ENCODE measurements around the gene OR4D9. TPM values are rescaled to one million over a fixed set of nuclear protein-coding genes. Genes with fewer than 3 reads are reported as not detected.
"Not testable (repeated sequence)": the region's sequence is repeated elsewhere in the genome, so short reads cannot be mapped to it uniquely, and the experiment has no call there.

The OR4D9 gene
- not detected for polyA plus RNA-seq
- long read RNA-seq, donor 1: 0 reads
- long read RNA-seq, donor 2: 0 reads
- long read RNA-seq, donor 3: 0 reads
- long read RNA-seq, donor 4: 0 reads
- long read RNA-seq, donor 5: 0 reads
- long read RNA-seq, donor 6: 0 reads
- long read RNA-seq, donor 7: 0 reads
- long read RNA-seq, donor 8: 0 reads
- long read RNA-seq, donor 9: 0 reads
- long read RNA-seq, donor 10: 0 reads
- long read RNA-seq, donor 11: 0 reads

DNA sequence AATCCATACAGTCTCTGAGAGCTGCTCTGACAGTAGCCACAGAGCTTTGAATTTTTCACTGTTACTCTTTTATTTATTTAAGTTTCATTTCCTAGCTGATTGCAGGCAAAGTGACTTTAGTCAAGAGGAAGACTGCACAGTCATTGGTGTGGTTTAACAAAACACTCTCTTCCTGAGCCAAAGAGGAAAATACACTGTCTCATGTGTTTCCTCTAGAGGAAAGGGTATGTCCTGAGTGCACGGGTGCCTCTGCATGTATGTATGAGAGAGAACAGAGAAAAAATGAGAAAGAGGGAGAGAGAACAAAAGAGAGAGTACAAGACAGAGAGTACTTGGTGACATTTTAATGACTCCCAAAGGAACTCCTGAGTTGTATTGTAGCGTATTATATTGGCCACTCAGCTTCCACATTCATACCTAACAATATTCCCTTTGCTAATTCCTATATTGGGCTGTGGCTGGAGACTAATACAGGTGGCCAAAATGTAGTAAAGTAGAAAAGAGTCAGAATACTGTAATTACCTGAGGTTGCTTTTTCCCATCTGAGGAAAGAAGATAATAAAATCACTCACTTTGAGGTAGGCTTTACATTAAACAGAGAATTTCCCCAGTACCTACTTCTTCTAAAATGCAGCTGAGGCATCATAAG lies at the start of gene OR4D9:
TSS of gene OR4D9 (plus strand) at position 599 of the 649 bp plus-strand sequence. CDS start 3,374 bp downstream, outside the sequence.
- DNase-seq: peak in 1 of 2 donors; percentile 3

DNA sequence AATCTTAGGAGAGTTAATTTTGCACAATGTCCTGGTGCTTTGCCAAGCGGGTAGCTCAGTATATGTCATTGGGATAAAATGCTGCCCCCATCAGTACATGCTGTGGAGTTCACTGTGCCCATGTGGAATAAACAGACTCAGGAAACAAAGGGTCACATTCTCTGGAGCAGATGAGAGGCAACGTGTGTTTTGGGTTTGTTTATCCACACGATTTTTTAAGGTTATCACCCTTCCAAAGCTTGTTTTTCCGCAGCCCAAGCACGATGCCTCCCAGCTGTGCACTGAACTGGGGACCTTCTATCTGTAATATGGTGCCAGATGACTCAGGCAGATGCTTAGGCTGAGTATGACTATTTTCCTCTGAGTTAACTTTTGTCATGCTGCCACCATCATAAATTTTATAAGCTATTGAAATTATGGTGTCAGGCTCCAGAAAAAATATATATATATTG lies 48.1 kb upstream of the OR4D9 start:
- no peak overlapping the region for H3K4me3 ChIP-seq (ENCODE audit: low read length)
- no peak for DNase-seq
- H3K27me3 ChIP-seq (ENCODE audit: control insufficient read depth, insufficient read depth, low read length): no peaks in the 10 kb centered on the region
- 65% methylated on average over 4 of the region's 5 CpGs for WGBS (ENCODE audit: insufficient coverage, low lambda C conversion rate)
- H3K27ac ChIP-seq (ENCODE audit: low read length): no peak overlapping the region
- H3K4me1 ChIP-seq (ENCODE audit: control insufficient read depth, insufficient read depth, low read length): no peaks in the 10 kb centered on the region
- H3K36me3 ChIP-seq (ENCODE audit: control insufficient read depth, insufficient read depth, low read length): no peaks in the 10 kb centered on the region
- no peaks in the 10 kb centered on the region for H3K9me3 ChIP-seq (ENCODE audit: control insufficient read depth, low read depth, low read length)

More for the DNA sequence above, at the start of gene OR4D9:
- H3K27me3 ChIP-seq (ENCODE audit: control insufficient read depth, insufficient read depth, low read length): no peaks in the 10 kb centered on the region
- WGBS (ENCODE audit: insufficient coverage, low lambda C conversion rate): no CpG with 5 or more reads among the region's 2 CpGs
- no peak within 1 kb of the TSS for H3K4me3 ChIP-seq (ENCODE audit: low read length)
- H3K27ac ChIP-seq (ENCODE audit: low read length): no peak within 1 kb of the TSS
- no peaks in the 10 kb centered on the region for H3K4me1 ChIP-seq (ENCODE audit: control insufficient read depth, insufficient read depth, low read length)
- no peaks in the 10 kb centered on the region for H3K36me3 ChIP-seq (ENCODE audit: control insufficient read depth, insufficient read depth, low read length)
- no peaks in the 10 kb centered on the region for H3K9me3 ChIP-seq (ENCODE audit: control insufficient read depth, low read depth, low read length)

DNA sequence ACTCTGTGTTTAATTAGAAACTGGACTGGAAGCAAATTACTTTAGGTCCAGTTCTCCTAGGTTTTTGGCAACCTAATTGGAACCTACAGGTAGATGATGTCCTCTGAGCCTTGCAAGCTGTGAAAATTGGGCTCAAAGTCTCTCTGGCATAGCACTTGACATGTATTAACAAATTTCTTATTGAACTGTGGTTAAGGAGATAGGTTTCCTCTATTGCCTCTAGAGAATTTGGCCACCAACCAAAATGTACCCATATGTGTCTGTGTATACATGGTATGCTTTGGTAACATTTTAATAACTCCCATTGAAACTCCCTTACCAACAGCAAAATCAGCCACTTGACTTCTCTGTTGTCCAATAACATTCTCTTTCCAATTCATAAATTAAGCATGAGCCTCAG lies 38.3 kb upstream of the OR4D9 start, which contains the start of gene OR4D10:
TSS of gene OR4D10 (plus strand) at position 301 of the 400 bp plus-strand sequence. CDS start 4,115 bp downstream, outside the sequence.
- Histone ChIP-seq H3K4me3 (ENCODE audit: low read length) (no peak within 1 kb of the TSS), H3K9me3 (ENCODE audit: control insufficient read depth, low read depth, low read length) (no peaks in the 10 kb centered on the region), H3K36me3 (ENCODE audit: control insufficient read depth, insufficient read depth, low read length) (no peaks in the 10 kb centered on the region), H3K27me3 (ENCODE audit: control insufficient read depth, insufficient read depth, low read length) (no peaks in the 10 kb centered on the region), H3K4me1 (ENCODE audit: control insufficient read depth, insufficient read depth, low read length) (no peaks in the 10 kb centered on the region), H3K27ac (ENCODE audit: low read length) (no peak within 1 kb of the TSS)
- DNase-seq: no peak

DNA sequence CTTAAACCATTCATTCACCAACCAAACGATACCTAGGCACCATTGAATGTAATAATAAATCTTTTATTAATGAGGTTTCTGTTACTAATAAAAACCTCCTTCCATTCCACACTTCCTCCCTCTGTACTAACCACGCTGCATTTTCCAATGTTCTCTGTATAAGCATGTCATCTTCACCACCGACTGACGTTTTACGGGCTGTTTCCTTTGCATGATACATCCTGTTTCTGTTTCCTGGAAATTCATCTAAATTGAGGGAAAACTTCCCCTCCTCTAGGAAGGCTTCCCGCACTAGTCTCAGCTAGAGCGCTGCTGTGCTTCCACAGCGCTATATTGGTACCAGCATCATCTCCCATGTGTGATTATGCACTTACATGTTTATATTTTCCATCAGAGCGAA lies 36.2 kb upstream of the OR4D9 start:
- H3K27ac ChIP-seq (ENCODE audit: low read length): no peak overlapping the region
- H3K9me3 ChIP-seq (ENCODE audit: control insufficient read depth, low read depth, low read length): no peaks in the 10 kb centered on the region
- 80% methylated on average over 1 of the region's 9 CpGs for WGBS (ENCODE audit: insufficient coverage, low lambda C conversion rate)
- DNase-seq: no peak
- H3K4me1 ChIP-seq (ENCODE audit: control insufficient read depth, insufficient read depth, low read length): no peaks in the 10 kb centered on the region
- no peak overlapping the region for H3K4me3 ChIP-seq (ENCODE audit: low read length)
- H3K36me3 ChIP-seq (ENCODE audit: control insufficient read depth, insufficient read depth, low read length): no peaks in the 10 kb centered on the region
- H3K27me3 ChIP-seq (ENCODE audit: control insufficient read depth, insufficient read depth, low read length): no peaks in the 10 kb centered on the region

DNA sequence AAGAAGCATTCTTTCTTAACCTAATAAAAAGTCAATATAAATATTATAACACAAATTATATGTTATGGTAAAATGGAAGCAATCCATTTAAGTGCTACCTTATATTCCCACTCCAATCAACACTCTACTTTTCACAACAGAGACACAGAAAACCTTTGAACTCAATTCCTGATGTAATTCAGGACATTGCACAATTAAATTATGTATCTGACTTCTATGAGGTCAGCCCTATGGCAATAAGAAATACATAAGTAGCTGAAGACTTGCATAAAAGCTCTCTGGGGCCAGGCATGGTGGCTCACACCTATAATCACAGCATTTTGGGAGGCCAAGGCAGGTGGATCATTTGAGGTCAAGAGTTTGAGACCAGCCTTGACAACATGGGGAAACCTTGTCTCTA lies 31.4 kb upstream of the OR4D9 start:
- DNase-seq: peak in 1 of 2 donors; percentile 4
- Histone ChIP-seq H3K27me3 (ENCODE audit: control insufficient read depth, insufficient read depth, low read length) (no peaks in the 10 kb centered on the region), H3K36me3 (ENCODE audit: control insufficient read depth, insufficient read depth, low read length) (no peaks in the 10 kb centered on the region), H3K4me1 (ENCODE audit: control insufficient read depth, insufficient read depth, low read length) (no peaks in the 10 kb centered on the region), H3K27ac (ENCODE audit: low read length) (no peak overlapping the region), H3K9me3 (ENCODE audit: control insufficient read depth, low read depth, low read length) (no peaks in the 10 kb centered on the region), H3K4me3 (ENCODE audit: low read length) (no peak overlapping the region)

DNA sequence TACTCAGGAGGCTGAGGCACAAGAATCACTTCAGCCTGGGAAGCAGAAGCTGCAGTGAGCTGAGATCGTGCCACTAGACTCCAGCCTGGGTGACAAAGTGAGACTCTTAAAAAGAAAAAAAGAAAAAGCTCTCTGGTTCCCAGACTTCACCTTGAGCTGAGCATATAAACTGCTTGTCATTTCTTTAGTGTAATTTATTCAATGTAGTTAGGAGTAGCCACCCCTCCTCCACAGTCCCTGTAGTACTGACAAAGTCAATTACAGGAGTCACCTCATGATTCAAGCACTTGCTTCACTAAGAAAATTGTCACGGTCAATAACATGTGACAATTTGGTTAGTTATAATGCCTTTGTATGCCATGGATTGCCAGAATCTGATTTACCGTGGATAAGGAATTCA lies 31.0 kb upstream of the OR4D9 start:
- H3K4me1 ChIP-seq (ENCODE audit: control insufficient read depth, insufficient read depth, low read length): no peaks in the 10 kb centered on the region
- 60% methylated on average over 1 of the region's 3 CpGs for WGBS (ENCODE audit: insufficient coverage, low lambda C conversion rate)
- no peaks in the 10 kb centered on the region for H3K9me3 ChIP-seq (ENCODE audit: control insufficient read depth, low read depth, low read length)
- H3K4me3 ChIP-seq (ENCODE audit: low read length): no peak overlapping the region
- no peak overlapping the region for H3K27ac ChIP-seq (ENCODE audit: low read length)
- no peak for DNase-seq
- no peaks in the 10 kb centered on the region for H3K27me3 ChIP-seq (ENCODE audit: control insufficient read depth, insufficient read depth, low read length)
- no peaks in the 10 kb centered on the region for H3K36me3 ChIP-seq (ENCODE audit: control insufficient read depth, insufficient read depth, low read length)

DNA sequence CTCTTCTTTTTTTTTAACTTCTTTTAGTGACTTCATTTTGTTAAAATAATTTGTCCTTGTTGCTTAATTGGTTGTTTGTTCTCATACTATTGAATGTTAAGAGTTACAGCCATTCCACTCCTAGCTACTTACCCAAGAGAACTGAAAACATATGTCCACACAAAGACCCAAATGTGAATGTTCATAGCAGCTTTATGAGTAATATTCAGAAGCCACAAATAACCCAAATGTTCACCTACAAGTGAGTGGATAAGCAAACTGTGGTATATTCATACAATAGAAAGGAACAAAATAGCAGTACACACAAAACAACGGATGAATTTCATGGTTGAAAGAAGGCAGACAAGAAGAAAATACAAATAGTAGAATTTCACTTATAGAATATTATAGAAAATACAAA lies 9.4 kb upstream of the OR4D9 start:
- DNase-seq: no peak
- Histone ChIP-seq H3K4me1 (ENCODE audit: control insufficient read depth, insufficient read depth, low read length) (no peaks in the 10 kb centered on the region), H3K36me3 (ENCODE audit: control insufficient read depth, insufficient read depth, low read length) (no peaks in the 10 kb centered on the region), H3K27ac (ENCODE audit: low read length) (no peak overlapping the region), H3K4me3 (ENCODE audit: low read length) (no peak overlapping the region), H3K9me3 (ENCODE audit: control insufficient read depth, low read depth, low read length) (peaks cover 2% of the 10 kb centered on the region), H3K27me3 (ENCODE audit: control insufficient read depth, insufficient read depth, low read length) (no peaks in the 10 kb centered on the region)
- WGBS (ENCODE audit: insufficient coverage, low lambda C conversion rate): 100% methylated on average over 1 of the region's 1 CpG

DNA sequence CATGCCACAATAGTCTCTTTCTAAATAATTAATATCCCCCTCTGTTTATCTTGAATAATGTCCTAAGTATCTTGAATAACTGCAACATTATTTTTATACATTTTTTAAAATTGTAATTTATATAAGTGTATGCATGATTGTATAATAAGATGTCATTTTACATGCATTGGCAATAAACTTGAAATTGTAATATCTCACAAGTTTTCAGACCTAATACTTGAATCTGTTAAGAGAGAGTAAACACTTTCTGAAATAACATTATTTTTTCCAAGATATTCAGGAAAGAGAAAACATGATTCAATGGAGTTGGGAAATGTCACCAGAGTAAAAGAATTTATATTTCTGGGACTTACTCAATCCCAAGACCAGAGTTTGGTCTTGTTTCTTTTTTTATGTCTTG lies 8.1 kb upstream of the OR4D9 start, which contains the start of gene OR4D11:
TSS of gene OR4D11 (plus strand) at position 301 of the 400 bp plus-strand sequence. CDS start at position 301, 0 bp downstream.
- DNase-seq: no peak
- Histone ChIP-seq H3K9me3 (ENCODE audit: control insufficient read depth, low read depth, low read length) (peaks cover 2% of the 10 kb centered on the region), H3K27ac (ENCODE audit: low read length) (no peak within 1 kb of the TSS), H3K36me3 (ENCODE audit: control insufficient read depth, insufficient read depth, low read length) (no peaks in the 10 kb centered on the region), H3K4me3 (ENCODE audit: low read length) (no peak within 1 kb of the TSS), H3K27me3 (ENCODE audit: control insufficient read depth, insufficient read depth, low read length) (no peaks in the 10 kb centered on the region), H3K4me1 (ENCODE audit: control insufficient read depth, insufficient read depth, low read length) (no peaks in the 10 kb centered on the region)

DNA sequence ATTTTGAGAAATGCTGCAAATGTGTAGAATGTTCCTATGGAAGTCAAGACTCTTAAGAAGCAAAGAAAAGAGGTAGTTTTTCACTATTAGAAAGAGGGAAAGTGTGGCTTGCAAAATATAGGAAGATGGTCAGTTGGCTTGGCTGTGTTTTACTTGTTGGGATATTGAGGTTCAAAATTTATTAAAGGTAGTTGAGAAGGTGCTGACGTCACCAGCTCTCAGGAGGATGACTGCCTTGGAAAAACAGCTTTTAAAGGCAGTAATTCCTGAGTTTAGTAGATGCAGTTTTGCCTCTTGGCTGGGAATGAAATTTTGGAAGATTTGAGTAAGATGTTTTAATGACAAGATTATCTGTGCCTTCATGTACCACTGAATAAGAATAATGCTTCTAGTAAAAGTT lies 336 bp downstream of the OR4D9 start:
- no peaks in the 10 kb centered on the region for H3K27me3 ChIP-seq (ENCODE audit: control insufficient read depth, insufficient read depth, low read length)
- H3K27ac ChIP-seq (ENCODE audit: low read length): no peak overlapping the region
- H3K9me3 ChIP-seq (ENCODE audit: control insufficient read depth, low read depth, low read length): no peaks in the 10 kb centered on the region
- H3K4me3 ChIP-seq (ENCODE audit: low read length): no peak overlapping the region
- no peaks in the 10 kb centered on the region for H3K36me3 ChIP-seq (ENCODE audit: control insufficient read depth, insufficient read depth, low read length)
- no CpG with 5 or more reads among the region's 1 CpG for WGBS (ENCODE audit: insufficient coverage, low lambda C conversion rate)
- H3K4me1 ChIP-seq (ENCODE audit: control insufficient read depth, insufficient read depth, low read length): no peaks in the 10 kb centered on the region
- DNase-seq: no peak

DNA sequence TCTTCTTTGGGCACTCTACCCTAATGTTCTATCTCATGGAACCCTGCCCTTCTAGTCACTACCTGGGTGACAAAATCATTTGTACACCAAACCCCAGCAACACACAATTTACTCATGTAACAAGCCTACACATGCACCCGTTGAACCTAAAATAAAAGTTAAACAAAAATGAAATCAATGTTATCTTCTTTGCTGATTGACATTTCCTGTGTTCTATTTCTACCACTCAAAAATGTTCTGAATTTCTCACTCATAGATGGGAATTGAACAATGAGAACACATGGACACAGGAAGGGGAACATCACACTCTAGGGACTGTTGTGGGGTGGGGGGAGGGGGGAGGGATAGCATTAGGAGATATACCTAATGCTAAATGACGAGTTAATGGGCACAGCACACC lies 8.8 kb downstream of the OR4D9 start:
- not testable (repeated sequence) for H3K9me3 ChIP-seq (ENCODE audit: control insufficient read depth, low read depth, low read length); H3K4me1 ChIP-seq (ENCODE audit: control insufficient read depth, insufficient read depth, low read length); H3K36me3 ChIP-seq (ENCODE audit: control insufficient read depth, insufficient read depth, low read length); H3K4me3 ChIP-seq (ENCODE audit: low read length); H3K27me3 ChIP-seq (ENCODE audit: control insufficient read depth, insufficient read depth, low read length); DNase-seq; H3K27ac ChIP-seq (ENCODE audit: low read length)
- WGBS (ENCODE audit: insufficient coverage, low lambda C conversion rate): no CpG with 5 or more reads among the region's 2 CpGs

DNA sequence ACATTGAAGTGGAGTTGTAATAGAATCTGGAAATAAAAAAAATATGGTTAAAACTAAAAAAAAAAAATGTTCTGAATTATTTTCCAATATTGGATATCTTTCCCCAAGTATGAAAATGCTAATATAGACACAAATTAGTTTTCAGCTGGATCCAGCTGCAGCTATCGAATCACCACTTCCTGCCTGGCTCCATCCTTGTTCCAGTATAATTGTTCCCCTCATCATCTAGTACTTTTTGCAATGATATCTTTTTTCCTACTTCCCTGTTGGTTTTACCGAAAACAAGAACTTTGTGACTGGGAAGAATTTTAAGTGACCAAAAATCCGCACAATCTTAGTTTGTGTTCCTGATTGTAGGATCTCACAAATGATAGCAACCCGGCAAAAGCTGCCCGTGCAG lies 9.4 kb downstream of the OR4D9 start:
- DNase-seq: no peak
- Histone ChIP-seq H3K4me3 (ENCODE audit: low read length) (no peak overlapping the region), H3K36me3 (ENCODE audit: control insufficient read depth, insufficient read depth, low read length) (no peaks in the 10 kb centered on the region), H3K4me1 (ENCODE audit: control insufficient read depth, insufficient read depth, low read length) (no peaks in the 10 kb centered on the region), H3K27ac (ENCODE audit: low read length) (no peak overlapping the region), H3K27me3 (ENCODE audit: control insufficient read depth, insufficient read depth, low read length) (peaks cover 7% of the 10 kb centered on the region), H3K9me3 (ENCODE audit: control insufficient read depth, low read depth, low read length) (no peaks in the 10 kb centered on the region)
- 81% methylated on average over 4 of the region's 5 CpGs for WGBS (ENCODE audit: insufficient coverage, low lambda C conversion rate)
